Effector memory CD8-positive, alpha-beta T cell (primary cell): ENCODE measurements around the gene CHMP4B.
A peak's percentile ranks its signal among the peaks of the same experiment; 100 is the strongest.

Experiments
- ATAC-seq: fragments of 150-1000 bp; cut with Tn5 transposase; replicated peaks from 2 replicates; pipeline ENCODE4 v1.10.0; 2021; ENCODE audit warnings: mild to moderate bottlenecking, moderate library complexity
- DNase-seq, 3 experiments: peaks; one replicate each; pipeline ENCODE4 v3.0.0; 2021
- H3K27ac Mint-ChIP-seq, 2 donors: one replicate each; pipeline ENCODE4 v1.8.0; 2022; ENCODE audit warnings: mild to moderate bottlenecking in 2 of 2, mixed read lengths in 2 of 2, moderate library complexity in 2 of 2
- H3K27me3 Mint-ChIP-seq, 2 donors: one replicate each; pipeline ENCODE4 v1.8.0; 2022; ENCODE audit warnings: mixed read lengths in 2 of 2
- H3K36me3 Mint-ChIP-seq: one replicate; pipeline ENCODE4 v1.8.0; 2022; ENCODE audit warnings: mild to moderate bottlenecking, moderate library complexity, mixed read lengths; ENCODE audit not compliant: insufficient read depth
- H3K4me1 Mint-ChIP-seq, 2 donors: one replicate each; pipeline ENCODE4 v1.8.0; 2022; ENCODE audit warnings: low read depth in 2 of 2, mixed read lengths in 2 of 2
- H3K4me3 Mint-ChIP-seq, 2 donors: one replicate each; pipeline ENCODE4 v1.8.0; 2022; ENCODE audit warnings: mild to moderate bottlenecking in 2 of 2, mixed read lengths in 2 of 2, moderate library complexity in 2 of 2
- H3K9me3 Mint-ChIP-seq, 2 donors: one replicate each; pipeline ENCODE4 v1.8.0; 2022; ENCODE audit warnings: mixed read lengths in 2 of 2
- total RNA-seq, 9 experiments: gene quantifications; one replicate each; lab custom pipeline; 2026; lab: John Stamatoyannopoulos, UW

CHMP4B gene
- 32.4 to 56.4 (median 44.3) reads per million in 9 experiments for total RNA-seq

GRCh38 chr20:33810885-33811775 is at the start of gene CHMP4B:
TSS of gene CHMP4B (plus strand) at chr20:33811348. CDS start at chr20:33811469, 121 bp downstream.
- Mint-ChIP-seq H3K27me3 (no peaks in the 10 kb centered on the region), H3K4me1 (peaks cover 35 to 40% of the 10 kb centered on the region in 2 donors), H3K27ac (peak within 1 kb of the TSS; percentile 98 to 99), H3K36me3 (peaks cover 6% of the 10 kb centered on the region), H3K4me3 (peak within 1 kb of the TSS; percentile 96 to 97), H3K9me3 (no peaks in the 10 kb centered on the region)
- ATAC-seq: peak; percentile 97
- peak; percentile 98 for DNase-seq

- DNase-seq: no peak
- H3K27me3 Mint-ChIP-seq: no peaks in the 10 kb centered on the region
- no peaks in the 10 kb centered on the region for H3K9me3 Mint-ChIP-seq
- no peak for ATAC-seq
- peaks cover 8% of the 10 kb centered on the region for H3K36me3 Mint-ChIP-seq
- H3K4me3 Mint-ChIP-seq: no peak overlapping the region
- no peak overlapping the region for H3K27ac Mint-ChIP-seq
- H3K4me1 Mint-ChIP-seq: no peaks in the 10 kb centered on the region
Observed at GRCh38 chr20:33761698-33762250, 49.4 kb upstream of the CHMP4B start.

GRCh38 chr20:33765099-33765498 is 46.0 kb upstream of the CHMP4B start:
- Mint-ChIP-seq H3K9me3 (no peaks in the 10 kb centered on the region), H3K4me3 (no peak overlapping the region), H3K36me3 (peaks cover 8% of the 10 kb centered on the region), H3K27ac (no peak overlapping the region), H3K4me1 (no peaks in the 10 kb centered on the region), H3K27me3 (no peaks in the 10 kb centered on the region)
- DNase-seq: no peak
- no peak for ATAC-seq

- H3K27ac Mint-ChIP-seq: no peak overlapping the region
- ATAC-seq: no peak
- DNase-seq: no peak
- H3K27me3 Mint-ChIP-seq: no peaks in the 10 kb centered on the region
- no peak overlapping the region for H3K4me3 Mint-ChIP-seq
- no peaks in the 10 kb centered on the region for H3K9me3 Mint-ChIP-seq
- peaks cover 9% of the 10 kb centered on the region for H3K36me3 Mint-ChIP-seq
- H3K4me1 Mint-ChIP-seq: no peaks in the 10 kb centered on the region
Observed at GRCh38 chr20:33765592-33765991, 45.6 kb upstream of the CHMP4B start.

- Mint-ChIP-seq H3K4me1 (no peaks in the 10 kb centered on the region), H3K27ac (no peak overlapping the region), H3K27me3 (no peaks in the 10 kb centered on the region), H3K36me3 (peaks cover 11% of the 10 kb centered on the region), H3K4me3 (no peak overlapping the region), H3K9me3 (no peaks in the 10 kb centered on the region)
- DNase-seq (no peak), ATAC-seq (no peak)
Observed at GRCh38 chr20:33766686-33767085, 44.5 kb upstream of the CHMP4B start.

- ATAC-seq: no peak
- peaks cover 8% of the 10 kb centered on the region for H3K36me3 Mint-ChIP-seq
- H3K4me3 Mint-ChIP-seq: no peak overlapping the region
- no peaks in the 10 kb centered on the region for H3K27me3 Mint-ChIP-seq
- H3K9me3 Mint-ChIP-seq: no peaks in the 10 kb centered on the region
- no peak overlapping the region for H3K27ac Mint-ChIP-seq
- DNase-seq: no peak
- peaks cover 0 to 4% of the 10 kb centered on the region in 2 donors for H3K4me1 Mint-ChIP-seq
Observed at GRCh38 chr20:33767777-33768138, 43.4 kb upstream of the CHMP4B start.

GRCh38 chr20:33769043-33769442 is 42.1 kb upstream of the CHMP4B start:
- Mint-ChIP-seq H3K4me1 (peaks cover 0 to 4% of the 10 kb centered on the region in 2 donors), H3K4me3 (no peak overlapping the region), H3K27me3 (no peaks in the 10 kb centered on the region), H3K9me3 (no peaks in the 10 kb centered on the region), H3K27ac (no peak overlapping the region), H3K36me3 (peaks cover 8% of the 10 kb centered on the region)
- DNase-seq: no peak
- peak; percentile 24 for ATAC-seq

GRCh38 chr20:33770005-33770404 is 41.1 kb upstream of the CHMP4B start:
- no peaks in the 10 kb centered on the region for H3K9me3 Mint-ChIP-seq
- DNase-seq (no peak), ATAC-seq (no peak)
- no peak overlapping the region for H3K27ac Mint-ChIP-seq
- no peak overlapping the region for H3K4me3 Mint-ChIP-seq
- H3K4me1 Mint-ChIP-seq: peaks cover 0 to 4% of the 10 kb centered on the region in 2 donors
- peaks cover 8% of the 10 kb centered on the region for H3K36me3 Mint-ChIP-seq
- H3K27me3 Mint-ChIP-seq: no peaks in the 10 kb centered on the region

GRCh38 chr20:33771938-33772337 is 39.2 kb upstream of the CHMP4B start:
- Mint-ChIP-seq H3K36me3 (peaks cover 3% of the 10 kb centered on the region), H3K9me3 (no peaks in the 10 kb centered on the region), H3K4me3 (no peak overlapping the region), H3K4me1 (peaks cover 0 to 4% of the 10 kb centered on the region in 2 donors), H3K27me3 (no peaks in the 10 kb centered on the region), H3K27ac (no peak overlapping the region)
- no peak for DNase-seq
- ATAC-seq: no peak

GRCh38 chr20:33772439-33772838 is 38.7 kb upstream of the CHMP4B start:
- DNase-seq (no peak), ATAC-seq (no peak)
- Mint-ChIP-seq H3K4me1 (peaks cover 0 to 4% of the 10 kb centered on the region in 2 donors), H3K4me3 (no peak overlapping the region), H3K9me3 (no peaks in the 10 kb centered on the region), H3K27me3 (no peaks in the 10 kb centered on the region), H3K27ac (no peak overlapping the region), H3K36me3 (peaks cover 3% of the 10 kb centered on the region)

- H3K4me3 Mint-ChIP-seq: no peak overlapping the region
- H3K9me3 Mint-ChIP-seq: no peaks in the 10 kb centered on the region
- peak; percentile 30 for ATAC-seq
- peak overlapping the region in 1 of 2 donors; percentile 12 for H3K27ac Mint-ChIP-seq
- peaks cover 0 to 4% of the 10 kb centered on the region in 2 donors for H3K4me1 Mint-ChIP-seq
- no peaks in the 10 kb centered on the region for H3K27me3 Mint-ChIP-seq
- H3K36me3 Mint-ChIP-seq: peaks cover 3% of the 10 kb centered on the region
- no peak for DNase-seq
Observed at GRCh38 chr20:33773412-33774089, 37.6 kb upstream of the CHMP4B start.

- Mint-ChIP-seq H3K9me3 (no peaks in the 10 kb centered on the region), H3K27ac (peak overlapping the region; percentile 49 to 85), H3K27me3 (no peaks in the 10 kb centered on the region), H3K4me1 (peaks cover 0 to 4% of the 10 kb centered on the region in 2 donors), H3K36me3 (no peaks in the 10 kb centered on the region), H3K4me3 (no peak overlapping the region)
- ATAC-seq: no peak
- no peak for DNase-seq
Observed at GRCh38 chr20:33777816-33778215, 33.3 kb upstream of the CHMP4B start.

GRCh38 chr20:33781133-33781532 is 30.0 kb upstream of the CHMP4B start:
- H3K4me3 Mint-ChIP-seq: no peak overlapping the region
- DNase-seq (no peak), ATAC-seq (no peak)
- H3K27ac Mint-ChIP-seq: peak overlapping the region; percentile 8 to 45
- no peaks in the 10 kb centered on the region for H3K36me3 Mint-ChIP-seq
- peaks cover 0 to 5% of the 10 kb centered on the region in 2 donors for H3K4me1 Mint-ChIP-seq
- H3K27me3 Mint-ChIP-seq: no peaks in the 10 kb centered on the region
- H3K9me3 Mint-ChIP-seq: no peaks in the 10 kb centered on the region
